Endothelial cell of umbilical vein (primary cell): ENCODE results near the gene HDLBP. TPM values are rescaled to one million over a fixed set of nuclear protein-coding genes. Genes with fewer than 3 reads are reported as not detected.

Source experiments
- BruUV-seq: library from RNA; stranded (reverse); fragments of 400-500 nt; replicated peaks from 2 replicates; lab custom pipeline; 2021; lab: Mats Ljungman, UMichigan
- CTCF ChIA-PET: fragments of 300-600, 350-600 bp; sonication (Branson Sonifier 250); formaldehyde crosslinking; loops from one replicate; lab custom pipeline; 2021; ENCODE audit warnings: antibody characterized with exemption, inconsistent platforms; lab: Charles Lee
- POLR2A ChIA-PET: fragments of 300-600, 350-600 bp; sonication (Branson Sonifier 250); formaldehyde crosslinking; loops from one replicate; lab custom pipeline; 2021; ENCODE audit warnings: antibody characterized with exemption, inconsistent platforms; lab: Charles Lee
- DNase-seq: peaks from one replicate; pipeline ENCODE4 v3.0.0-alpha.2; 2011; ENCODE audit warnings: low read depth, low spot score
- FAIRE-seq: peaks from 2 replicates; lab custom pipeline; 2011; peaks lifted over from hg19 to GRCh38; lab: Jason Lieb, UNC
- H2AFZ ChIP-seq: 2 replicates; pipeline ENCODE4 v1.6.0; 2012; ENCODE audit warnings: low read depth, low read length, control low read depth, inconsistent platforms
- H3K27ac ChIP-seq: 2 replicates; pipeline ENCODE4 v1.5.1; 2011; ENCODE audit warnings: low read depth, mild to moderate bottlenecking, control low read depth, low read length, moderate library complexity; ENCODE audit not compliant: insufficient read depth
- H3K27me3 ChIP-seq, 2 experiments: 2 replicates each; pipeline versions ENCODE4 v1.6.0 to v1.6.1; 2011; ENCODE audit warnings: low read length in 2 of 2, mixed read lengths in 1 of 2; ENCODE audit not compliant: control insufficient read depth in 2 of 2, insufficient read depth in 2 of 2
- H3K36me3 ChIP-seq, 2 experiments: 2 replicates in 1 of 2; 3 replicates in 1 of 2; pipeline ENCODE4 v1.5.1; 2011; ENCODE audit warnings: low read length in 2 of 2, mild to moderate bottlenecking in 1 of 2, moderate library complexity in 1 of 2; ENCODE audit not compliant: control insufficient read depth in 2 of 2, insufficient read depth in 2 of 2; ENCODE audit errors: extremely low read depth in 1 of 2
- H3K4me1 ChIP-seq: 3 replicates; pipeline ENCODE4 v1.5.1; 2011; ENCODE audit warnings: mild to moderate bottlenecking, low read length; ENCODE audit not compliant: control insufficient read depth, insufficient read depth; ENCODE audit errors: extremely low read depth
- H3K4me2 ChIP-seq: 2 replicates; pipeline ENCODE4 v1.6.1; 2011; ENCODE audit warnings: low read length, control low read depth, mixed read lengths; ENCODE audit not compliant: insufficient read depth
- H3K4me3 ChIP-seq, 3 experiments: fragments of 200-600 bp in 1 of 3; sonication (generic), shearing (Covaris generic) in 1 of 3; replicated peaks in 1 of 3; 2 replicates each; pipeline ENCODE4 v1.5.1; 2011 to 2016; ENCODE audit warnings: control low read depth in 3 of 3, low read length in 3 of 3, mild to moderate bottlenecking in 2 of 3, inconsistent platforms in 1 of 3, low read depth in 1 of 3, moderate library complexity in 1 of 3; ENCODE audit not compliant: insufficient read depth in 1 of 3
- H3K79me2 ChIP-seq: 2 replicates; pipeline ENCODE4 v1.6.0; 2012; ENCODE audit warnings: low read length, inconsistent platforms; ENCODE audit not compliant: control insufficient read depth, insufficient read depth
- H3K9ac ChIP-seq: replicated peaks from 2 replicates; pipeline ENCODE3; 2011; ENCODE audit warnings: low read length, control low read depth; ENCODE audit not compliant: insufficient read depth; ENCODE audit errors: extremely low read depth
- H3K9me1 ChIP-seq: replicated peaks from 3 replicates; pipeline ENCODE4 v1.6.0; 2011; ENCODE audit warnings: mild to moderate bottlenecking, low read length; ENCODE audit not compliant: control insufficient read depth, insufficient read depth; ENCODE audit errors: extremely low read depth
- H3K9me3 ChIP-seq: replicated peaks from 2 replicates; pipeline ENCODE4 v1.5.1; 2012; ENCODE audit warnings: low read length, inconsistent platforms; ENCODE audit not compliant: control insufficient read depth, insufficient read depth
- H4K20me1 ChIP-seq: replicated peaks from 2 replicates; pipeline ENCODE3; 2011; ENCODE audit warnings: mild to moderate bottlenecking, low read length; ENCODE audit not compliant: control insufficient read depth, insufficient read depth; ENCODE audit errors: extremely low read depth
- EZH2 ChIP-seq: IDR thresholded peaks from 2 replicates; pipeline ENCODE4 v1.6.1; 2012; ENCODE audit warnings: borderline replicate concordance, low read depth, mild to moderate bottlenecking, moderate library complexity, low read length, inconsistent platforms; ENCODE audit not compliant: severe bottlenecking
- FOS ChIP-seq: IDR thresholded peaks from 2 replicates; pipeline ENCODE4 v1.6.1; 2011; ENCODE audit warnings: mild to moderate bottlenecking, low read length, moderate library complexity, borderline replicate concordance; ENCODE audit not compliant: insufficient read depth
- GATA2 ChIP-seq: IDR thresholded peaks from 2 replicates; pipeline ENCODE4 v1.7.0; 2011; ENCODE audit warnings: low read depth, mild to moderate bottlenecking, moderate library complexity, mixed read lengths, low read length; ENCODE audit not compliant: insufficient read length, insufficient read depth
- JUN ChIP-seq: IDR thresholded peaks from 2 replicates; pipeline ENCODE4 v1.6.1; 2011; ENCODE audit warnings: borderline replicate concordance, low read depth; ENCODE audit not compliant: insufficient read length, insufficient read depth
- MYC ChIP-seq: IDR thresholded peaks from one replicate; pipeline ENCODE4 v1.6.1; 2011; ENCODE audit warnings: mild to moderate bottlenecking, low read depth, low read length
- POLR2A ChIP-seq: IDR thresholded peaks from 2 replicates; pipeline ENCODE4 v1.6.1; 2012; ENCODE audit warnings: low read depth, mild to moderate bottlenecking, control low read depth, low read length
- POLR2AphosphoS5 ChIP-seq: IDR thresholded peaks from 2 replicates; pipeline ENCODE4 v1.6.1; 2012; ENCODE audit warnings: low read depth, mild to moderate bottlenecking, control low read depth, low read length, moderate library complexity; ENCODE audit not compliant: insufficient read depth
- dilution Hi-C: fragments of 300-500 bp; cut with MboI; formaldehyde crosslinking; loops from one replicate; pipeline ENCODE4 v1.15.0; 2019; ENCODE audit warnings: low sequenced_read_pairs; ENCODE audit not compliant: extremely low pct_ligation_motif_present
- intact Hi-C: fragments of 100-400 bp; cut with micrococcal nuclease; formaldehyde crosslinking; loops from one replicate; pipeline ENCODE4 v1.10.0; 2022
- polyA plus RNA-seq, 4 experiments: library from polyadenylated mRNA; depleted of rRNA in 3 of 4; stranded (reverse) in 3 of 4; unstranded in 1 of 4; fragments of >200 nt; gene quantifications; 2 replicates each; pipeline versions ENCODE4 v1.2.1 to v1.2.3, GENCODE V29; 2011 to 2012; ENCODE audit warnings: missing spikeins in 1 of 4
- total RNA-seq: library from RNA; stranded (reverse); gene quantifications from 2 replicates; pipeline ENCODE4 v1.2.3, GENCODE V29; 2021
- TF ChIP-seq, protein P1 (sequence below), 2 donors: IDR thresholded peaks; 1 replicate in 1 of 2; 2 replicates in 1 of 2; pipeline ENCODE4 v1.5.1; 2011; ENCODE audit warnings: low read length in 2 of 2, mild to moderate bottlenecking in 2 of 2, moderate library complexity in 2 of 2, control low read depth in 1 of 2, inconsistent platforms in 1 of 2, low read depth in 1 of 2; ENCODE audit not compliant: insufficient read depth in 1 of 2; ENCODE audit errors: extremely low read depth in 1 of 2
- TF ChIP-seq, protein P2 (sequence below): IDR thresholded peaks from 2 replicates; pipeline ENCODE4 v1.6.1; 2011; ENCODE audit not compliant: insufficient read depth, insufficient read length

Gene HDLBP
- total and polyA plus RNA-seq, 2 donors (not counting 3 experiments of a cell fraction or from before 2014, with no cell fraction given), result 379 to 569 TPM

- FAIRE-seq, result no peak
- dilution Hi-C loops, result no loop called here
These were observed 107.4 kb downstream of the HDLBP start for GRCh38 chr2:241208058-241208457.

More at GRCh38 chr2:241208058-241208457, 107.4 kb downstream of the HDLBP start:
- CTCF ChIA-PET, result interaction anchor here (0.8 kb wide), 1 partner anchor 11 kb away, joined by 3 read pairs; no protein-coding TSS in a partner anchor
- Histone ChIP-seq H3K9me3 (no peaks in the 10 kb centered on the region), H3K4me2 (no peak overlapping the region), H3K9ac (no peak overlapping the region), H3K4me1 (no peaks in the 10 kb centered on the region), H2AFZ (no peak overlapping the region), H3K4me3 (no peak overlapping the region), H3K36me3 (no peaks in the 10 kb centered on the region), H3K27me3 (no peaks in the 10 kb centered on the region), H4K20me1 (no peaks in the 10 kb centered on the region), H3K9me1 (no peaks in the 10 kb centered on the region), H3K79me2 (no peaks in the 10 kb centered on the region), H3K27ac (no peak overlapping the region)
- BruUV-seq, result no TSS peak
- no peak for TF ChIP-seq GATA2
- no peak for TF ChIP-seq POLR2AphosphoS5
- TF ChIP-seq POLR2A, result no peak
- no peak for TF ChIP-seq FOS
- no peak for TF ChIP-seq JUN
- TF ChIP-seq, protein P1, sequence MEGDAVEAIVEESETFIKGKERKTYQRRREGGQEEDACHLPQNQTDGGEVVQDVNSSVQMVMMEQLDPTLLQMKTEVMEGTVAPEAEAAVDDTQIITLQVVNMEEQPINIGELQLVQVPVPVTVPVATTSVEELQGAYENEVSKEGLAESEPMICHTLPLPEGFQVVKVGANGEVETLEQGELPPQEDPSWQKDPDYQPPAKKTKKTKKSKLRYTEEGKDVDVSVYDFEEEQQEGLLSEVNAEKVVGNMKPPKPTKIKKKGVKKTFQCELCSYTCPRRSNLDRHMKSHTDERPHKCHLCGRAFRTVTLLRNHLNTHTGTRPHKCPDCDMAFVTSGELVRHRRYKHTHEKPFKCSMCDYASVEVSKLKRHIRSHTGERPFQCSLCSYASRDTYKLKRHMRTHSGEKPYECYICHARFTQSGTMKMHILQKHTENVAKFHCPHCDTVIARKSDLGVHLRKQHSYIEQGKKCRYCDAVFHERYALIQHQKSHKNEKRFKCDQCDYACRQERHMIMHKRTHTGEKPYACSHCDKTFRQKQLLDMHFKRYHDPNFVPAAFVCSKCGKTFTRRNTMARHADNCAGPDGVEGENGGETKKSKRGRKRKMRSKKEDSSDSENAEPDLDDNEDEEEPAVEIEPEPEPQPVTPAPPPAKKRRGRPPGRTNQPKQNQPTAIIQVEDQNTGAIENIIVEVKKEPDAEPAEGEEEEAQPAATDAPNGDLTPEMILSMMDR (IDR thresholded peaks at IDR 0.05; ENCODE audit: extremely low read depth in 1 of 2, insufficient read depth in 1 of 2, low read depth in 1 of 2, low read length in 2 of 2), result no peak
- no peak for TF ChIP-seq MYC
- TF ChIP-seq EZH2, result no peak
- TF ChIP-seq, protein P2, sequence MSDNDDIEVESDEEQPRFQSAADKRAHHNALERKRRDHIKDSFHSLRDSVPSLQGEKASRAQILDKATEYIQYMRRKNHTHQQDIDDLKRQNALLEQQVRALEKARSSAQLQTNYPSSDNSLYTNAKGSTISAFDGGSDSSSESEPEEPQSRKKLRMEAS, result no peak
- intact Hi-C loops, result no loop called here
- no peak for DNase-seq
- POLR2A ChIA-PET, result no interaction called here
